OCI-LY7 (cell line): ENCODE data around the gene IRF2. TPM values are rescaled to one million over a fixed set of nuclear protein-coding genes. Genes with fewer than 3 reads are reported as not detected.

Experiments used
- BruUV-seq: library from RNA; stranded (reverse); fragments of 400-500 nt; replicated peaks from 2 replicates; lab custom pipeline; 2021; lab: Mats Ljungman, UMichigan
- CTCF ChIA-PET: fragments of 300-600 bp; sonication (Branson Sonifier 250); formaldehyde crosslinking; loops from one replicate; lab custom pipeline; 2022; ENCODE audit warnings: antibody characterized with exemption; ENCODE audit not compliant: unreplicated experiment; lab: Charles Lee
- POLR2A ChIA-PET: fragments of 300-600 bp; sonication (Branson Sonifier 250); formaldehyde crosslinking; loops from one replicate; lab custom pipeline; 2022; ENCODE audit warnings: antibody characterized with exemption; lab: Charles Lee
- DNase-seq: peaks from one replicate; pipeline ENCODE4 v3.0.0-alpha.2; 2015; ENCODE audit warnings: low spot score
- H2AFZ ChIP-seq: fragments of 200-600 bp; sonication (generic), shearing (Covaris generic); 2 replicates; pipeline ENCODE4 v1.6.1; 2014; ENCODE audit warnings: mild to moderate bottlenecking, antibody characterized with exemption, low read length, moderate library complexity
- H3K27ac ChIP-seq: fragments of 200-600 bp; sonication (generic); 2 replicates; pipeline ENCODE4 v1.5.1; 2014; ENCODE audit warnings: mixed run types, low read depth, mild to moderate bottlenecking, moderate library complexity, low read length, inconsistent platforms; ENCODE audit not compliant: poor library complexity, severe bottlenecking
- H3K36me3 ChIP-seq: fragments of 200-600 bp; sonication (generic); 2 replicates; pipeline ENCODE4 v1.6.1; 2014; ENCODE audit warnings: mild to moderate bottlenecking, antibody characterized with exemption, low read length, moderate library complexity, mixed read lengths; ENCODE audit not compliant: insufficient read depth
- H3K4me1 ChIP-seq: fragments of 200-600 bp; sonication (generic); 2 replicates; pipeline ENCODE4 v1.5.1; 2014; ENCODE audit warnings: mild to moderate bottlenecking, low read length; ENCODE audit not compliant: insufficient read depth, poor library complexity, severe bottlenecking
- H3K4me2 ChIP-seq: fragments of 200-600 bp; sonication (generic); 2 replicates; pipeline ENCODE4 v1.6.1; 2014; ENCODE audit warnings: mild to moderate bottlenecking, low read length
- H3K4me3 ChIP-seq: fragments of 200-600 bp; sonication (generic); 2 replicates; pipeline ENCODE4 v1.5.1; 2014; ENCODE audit warnings: mild to moderate bottlenecking, low read depth, low read length; ENCODE audit not compliant: poor library complexity, severe bottlenecking
- H3K79me2 ChIP-seq: fragments of 200-600 bp; sonication (generic); 2 replicates; pipeline ENCODE4 v1.6.1; 2016; ENCODE audit warnings: low read depth, mild to moderate bottlenecking, low read length, moderate library complexity, mixed read lengths; ENCODE audit not compliant: insufficient read depth
- H3K9me2 ChIP-seq: fragments of 200-600 bp; sonication (generic); 2 replicates; pipeline ENCODE4 v1.6.1; 2016; ENCODE audit warnings: mild to moderate bottlenecking, low read length, mixed read lengths; ENCODE audit not compliant: insufficient read depth
- H3K9me3 ChIP-seq: fragments of 200-600 bp; sonication (generic); 2 replicates; pipeline ENCODE4 v1.6.1; 2014; ENCODE audit warnings: mild to moderate bottlenecking, mixed run types, low read length, mixed read lengths
- H4K20me1 ChIP-seq: fragments of 200-600 bp; sonication (generic); 2 replicates; pipeline ENCODE4 v1.6.1; 2014; ENCODE audit warnings: mild to moderate bottlenecking, antibody characterized with exemption, low read length, moderate library complexity, mixed read lengths; ENCODE audit not compliant: insufficient read depth
- CTCF ChIP-seq: fragments of 200-600 bp; sonication (generic); conservative IDR thresholded peaks from 2 replicates; pipeline ENCODE4 v1.5.1; 2014; ENCODE audit warnings: mild to moderate bottlenecking, antibody characterized with exemption, low read length, moderate library complexity, mixed read lengths
- EZH2phosphoT487 ChIP-seq: fragments of 200-600 bp; sonication (generic); IDR thresholded peaks from 2 replicates; pipeline ENCODE4 v1.6.1; 2018; ENCODE audit warnings: low read depth, borderline replicate concordance, mild to moderate bottlenecking, mixed run types, antibody characterized with exemption, low read length, moderate library complexity, mixed read lengths
- intact Hi-C: fragments of 100-400 bp; cut with micrococcal nuclease; formaldehyde crosslinking; loops from one replicate; pipeline ENCODE4 v1.10.0; 2022; ENCODE audit not compliant: unreplicated experiment
- total RNA-seq, 2 experiments: library from RNA; depleted of rRNA in 1 of 2; stranded (reverse); fragments of >200 nt in 1 of 2; shearing (Covaris generic) in 1 of 2; gene quantifications; 2 replicates each; pipeline ENCODE4 v1.2.3, GENCODE V29; 2014 to 2022

The IRF2 gene
- total RNA-seq, 2 experiments from 2014 or later, result 32.3 to 37.8 TPM

- no peak overlapping the region for H3K4me3 ChIP-seq
- CTCF ChIA-PET, result interaction anchor here (0.6 kb wide), 1 partner anchor 35 kb away, joined by 3 read pairs; no protein-coding TSS in a partner anchor
- no peak for DNase-seq
- no peak overlapping the region for H3K27ac ChIP-seq
- POLR2A ChIA-PET, result interaction anchor here (0.6 to 1.2 kb wide), 4 partner anchors 10 to 133 kb away, joined by 3 to 4 read pairs (median 3); no protein-coding TSS in a partner anchor
- H3K36me3 ChIP-seq, result peaks cover 91% of the 10 kb centered on the region
- intact Hi-C loops, result no loop called here
- peaks cover 32% of the 10 kb centered on the region for H3K4me1 ChIP-seq
- H3K4me2 ChIP-seq, result no peak overlapping the region
- no peaks in the 10 kb centered on the region for H3K9me3 ChIP-seq
- H4K20me1 ChIP-seq, result no peaks in the 10 kb centered on the region
- TF ChIP-seq EZH2phosphoT487, result no peak
- TF ChIP-seq CTCF, result no peak
- H3K9me2 ChIP-seq, result no peaks in the 10 kb centered on the region
- no peak overlapping the region for H2AFZ ChIP-seq
- no peaks in the 10 kb centered on the region for H3K79me2 ChIP-seq
- BruUV-seq, result no TSS peak
Observed at GRCh38 chr4:184392748-184393559, 81.4 kb downstream of the IRF2 start.

- no peaks in the 10 kb centered on the region for H3K9me2 ChIP-seq
- no TSS peak for BruUV-seq
- no peaks in the 10 kb centered on the region for H3K79me2 ChIP-seq
- H3K4me3 ChIP-seq, result no peak overlapping the region
- intact Hi-C loops, result no loop called here
- peaks cover 86% of the 10 kb centered on the region for H3K36me3 ChIP-seq
- no peak for DNase-seq
- peaks cover 38% of the 10 kb centered on the region for H3K4me1 ChIP-seq
- H3K9me3 ChIP-seq, result no peaks in the 10 kb centered on the region
- no peaks in the 10 kb centered on the region for H4K20me1 ChIP-seq
- H2AFZ ChIP-seq, result no peak overlapping the region
- ChIA-PET POLR2A (interaction anchor here (0.6 to 1.2 kb wide), 4 partner anchors 10 to 127 kb away, joined by 3 read pairs; no protein-coding TSS in a partner anchor), CTCF (no interaction called here)
- TF ChIP-seq CTCF, result no peak
- TF ChIP-seq EZH2phosphoT487, result no peak
- H3K27ac ChIP-seq, result no peak overlapping the region
- H3K4me2 ChIP-seq, result no peak overlapping the region
Observed at GRCh38 chr4:184392316-184392715, 82.0 kb downstream of the IRF2 start.
